Mesodermal cell (in vitro differentiated cells): ENCODE data around the gene MTOR.
"Not testable (repeated sequence)": the region's sequence is repeated elsewhere in the genome, so short reads cannot be mapped to it uniquely, and the experiment has no call there.

Experiments used
- H3K27ac ChIP-seq: 2 replicates; pipeline ENCODE4 v1.7.0; 2013; ENCODE audit warnings: mild to moderate bottlenecking, low read depth, low read length, moderate library complexity; ENCODE audit not compliant: severe bottlenecking
- H3K36me3 ChIP-seq: 2 replicates; pipeline ENCODE4 v1.7.1; 2013; ENCODE audit warnings: mild to moderate bottlenecking, low read length, moderate library complexity; ENCODE audit not compliant: control insufficient read depth, insufficient read depth
- H3K4me1 ChIP-seq: one replicate; pipeline ENCODE4 v1.7.1; 2013; ENCODE audit warnings: mild to moderate bottlenecking, low read length; ENCODE audit not compliant: insufficient read depth, control insufficient read depth, poor library complexity, severe bottlenecking
- H3K4me3 ChIP-seq: 2 replicates; pipeline ENCODE4 v1.7.0; 2013; ENCODE audit warnings: low read length, control low read depth, mild to moderate bottlenecking; ENCODE audit not compliant: insufficient read depth, poor library complexity, severe bottlenecking; ENCODE audit errors: extremely low read depth
- H3K9me3 ChIP-seq: 2 replicates; pipeline ENCODE4 v1.7.1; 2013; ENCODE audit warnings: mild to moderate bottlenecking, low read length, moderate library complexity; ENCODE audit not compliant: control insufficient read depth
- WGBS, 2 experiments: methylation state at CpG; one replicate each; pipeline ENCODE4 v1.1.5; 2013; ENCODE audit warnings: missing lambda C conversion rate in 2 of 2; ENCODE audit not compliant: insufficient coverage in 2 of 2; 5-methylcytosine and 5-hydroxymethylcytosine counted together

Gene MTOR

GRCh38 chr1:11162752-11163151 is 99.6 kb downstream of the MTOR start:
- not testable (repeated sequence) for H3K4me3 ChIP-seq, H3K27ac ChIP-seq, H3K9me3 ChIP-seq, H3K4me1 ChIP-seq
- no CpG with 5 or more reads among the region's 4 CpGs for WGBS, 2 experiments
- H3K36me3 ChIP-seq = peaks cover 32% of the 10 kb centered on the region

- Histone ChIP-seq H3K9me3 (no peaks in the 10 kb centered on the region), H3K4me3 (no peak overlapping the region), H3K4me1 (no peaks in the 10 kb centered on the region), H3K27ac (no peak overlapping the region), H3K36me3 (peaks cover 49% of the 10 kb centered on the region)
- WGBS, 2 experiments = 93 to 100% methylated on average over 2 of the region's 3 CpGs
Measured at GRCh38 chr1:11158720-11159321, 103.5 kb downstream of the MTOR start.

- WGBS, 2 experiments = 100% methylated on average over 1 of the region's 3 CpGs
- Histone ChIP-seq H3K4me3 (no peak overlapping the region), H3K27ac (no peak overlapping the region), H3K9me3 (no peaks in the 10 kb centered on the region), H3K4me1 (no peaks in the 10 kb centered on the region), H3K36me3 (peaks cover 54% of the 10 kb centered on the region)
Measured at GRCh38 chr1:11158291-11158690, 104.1 kb downstream of the MTOR start.

- Histone ChIP-seq H3K36me3 (peaks cover 58% of the 10 kb centered on the region), H3K9me3 (no peaks in the 10 kb centered on the region), H3K4me3 (no peak overlapping the region), H3K27ac (no peak overlapping the region), H3K4me1 (no peaks in the 10 kb centered on the region)
- WGBS, 2 experiments = 75 to 92% methylated on average over 2 of the region's 2 CpGs
Measured at GRCh38 chr1:11157867-11158266, 104.5 kb downstream of the MTOR start.

- WGBS, 2 experiments = 95 to 96% methylated on average over 6 to 7 of the region's 8 CpGs
Measured at GRCh38 chr1:11157394-11157793, 105.0 kb downstream of the MTOR start.

GRCh38 chr1:11156963-11157362 is 105.4 kb downstream of the MTOR start:
- Histone ChIP-seq H3K36me3 (peaks cover 62% of the 10 kb centered on the region), H3K4me1 (no peaks in the 10 kb centered on the region), H3K4me3 (no peak overlapping the region), H3K9me3 (no peaks in the 10 kb centered on the region), H3K27ac (no peak overlapping the region)
- WGBS, 2 experiments = 92 to 93% methylated on average over 6 to 7 of the region's 7 CpGs

More at GRCh38 chr1:11157394-11157793, 105.0 kb downstream of the MTOR start:
- no peak overlapping the region for H3K27ac ChIP-seq
- no peaks in the 10 kb centered on the region for H3K4me1 ChIP-seq
- H3K9me3 ChIP-seq = no peaks in the 10 kb centered on the region
- no peak overlapping the region for H3K4me3 ChIP-seq
- H3K36me3 ChIP-seq = peaks cover 59% of the 10 kb centered on the region

- Histone ChIP-seq H3K36me3 (peaks cover 64% of the 10 kb centered on the region), H3K27ac (no peak overlapping the region)
- 90 to 100% methylated on average over 2 to 3 of the region's 3 CpGs for WGBS, 2 experiments
Measured at GRCh38 chr1:11156441-11156840, 105.9 kb downstream of the MTOR start.

GRCh38 chr1:11153184-11153583 is 109.2 kb downstream of the MTOR start:
- H3K36me3 ChIP-seq = peaks cover 82% of the 10 kb centered on the region
- H3K4me3 ChIP-seq = no peak overlapping the region
- no peak overlapping the region for H3K27ac ChIP-seq
- H3K4me1 ChIP-seq = no peaks in the 10 kb centered on the region
- WGBS, 2 experiments = 86 to 91% methylated on average over 2 of the region's 3 CpGs
- H3K9me3 ChIP-seq = no peaks in the 10 kb centered on the region

More at GRCh38 chr1:11156441-11156840, 105.9 kb downstream of the MTOR start:
- no peaks in the 10 kb centered on the region for H3K9me3 ChIP-seq
- H3K4me3 ChIP-seq = no peak overlapping the region
- H3K4me1 ChIP-seq = no peaks in the 10 kb centered on the region

- 93 to 97% methylated on average over 8 to 9 of the region's 9 CpGs for WGBS, 2 experiments
- Histone ChIP-seq H3K27ac (no peak overlapping the region), H3K36me3 (peaks cover 83% of the 10 kb centered on the region)
Measured at GRCh38 chr1:11152755-11153154, 109.6 kb downstream of the MTOR start.

GRCh38 chr1:11151826-11152612 is 110.3 kb downstream of the MTOR start:
- Histone ChIP-seq H3K4me3 (no peak overlapping the region), H3K9me3 (no peaks in the 10 kb centered on the region), H3K36me3 (peaks cover 85% of the 10 kb centered on the region), H3K4me1 (no peaks in the 10 kb centered on the region), H3K27ac (no peak overlapping the region)
- 97 to 98% methylated on average over 4 of the region's 9 CpGs for WGBS, 2 experiments

More at GRCh38 chr1:11152755-11153154, 109.6 kb downstream of the MTOR start:
- H3K4me3 ChIP-seq = no peak overlapping the region
- H3K9me3 ChIP-seq = no peaks in the 10 kb centered on the region
- no peaks in the 10 kb centered on the region for H3K4me1 ChIP-seq

- Histone ChIP-seq H3K36me3 (peaks cover 85% of the 10 kb centered on the region), H3K4me1 (no peaks in the 10 kb centered on the region), H3K27ac (no peak overlapping the region), H3K9me3 (no peaks in the 10 kb centered on the region), H3K4me3 (no peak overlapping the region)
- 90 to 94% methylated on average over 5 of the region's 5 CpGs for WGBS, 2 experiments
Measured at GRCh38 chr1:11151114-11151513, 111.2 kb downstream of the MTOR start.
